ENCODE data around the gene CD55. TPM values are rescaled to one million over a fixed set of nuclear protein-coding genes. Genes with fewer than 3 reads are reported as not detected.
"Not testable (repeated sequence)": the region's sequence is repeated elsewhere in the genome, so short reads cannot be mapped to it uniquely, and the experiment has no call there.

CD55 gene
- total RNA-seq, 1 donor from 2014 or later, result 133 TPM

DNA sequence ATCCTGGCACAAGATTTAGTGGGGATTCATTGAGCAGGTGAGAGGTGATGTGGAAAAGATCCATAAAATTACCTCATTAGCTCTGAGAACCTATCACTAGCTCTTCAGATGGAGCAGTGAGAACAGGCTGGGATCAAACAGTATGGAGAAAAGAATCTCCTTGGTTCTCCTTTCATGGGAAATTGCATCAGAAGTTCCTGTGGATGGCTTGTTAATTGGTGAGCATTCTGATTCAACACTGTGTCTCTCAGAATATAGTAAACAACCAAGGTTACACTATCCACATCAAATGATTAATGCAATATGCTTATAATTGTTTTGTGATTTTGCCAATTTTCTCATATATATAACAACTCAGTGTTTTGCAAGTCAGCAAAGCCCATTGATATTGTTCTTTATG lies 8.3 kb upstream of the CD55 start:
- Mint-ChIP-seq H3K27ac (no peak overlapping the region), H3K4me3 (no peak overlapping the region), H3K27me3 (peaks cover 2% of the 10 kb centered on the region), H3K36me3 (ENCODE audit: low read depth) (no peaks in the 10 kb centered on the region), H3K4me1 (peaks cover 24% of the 10 kb centered on the region), H3K9me3 (peaks cover 4% of the 10 kb centered on the region)
- intact Hi-C loops (cut with micrococcal nuclease), result no loop called here
- no peak for DNase-seq

DNA sequence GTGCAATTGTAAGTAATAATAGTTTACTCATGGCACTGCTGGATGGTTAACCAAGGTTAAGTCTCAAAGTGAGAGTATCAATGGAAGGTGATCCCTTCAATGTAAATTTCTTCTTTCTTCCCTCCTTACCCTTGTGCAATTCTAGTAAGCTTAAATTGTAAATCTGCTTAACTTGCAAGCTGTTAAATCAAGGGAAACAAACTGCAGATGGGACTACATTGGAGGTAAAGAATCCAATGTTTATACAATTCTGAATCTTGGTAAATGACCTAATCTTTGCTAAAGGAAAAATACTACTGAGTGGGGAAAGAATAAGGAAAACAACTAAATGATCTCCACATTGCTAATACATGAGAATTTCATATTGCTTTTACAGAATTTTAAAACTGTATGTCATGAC lies 6.7 kb upstream of the CD55 start:
- Mint-ChIP-seq H3K36me3 (ENCODE audit: low read depth) (no peaks in the 10 kb centered on the region), H3K27ac (no peak overlapping the region), H3K27me3 (peaks cover 2% of the 10 kb centered on the region), H3K4me3 (no peak overlapping the region), H3K4me1 (peaks cover 14% of the 10 kb centered on the region), H3K9me3 (peaks cover 4% of the 10 kb centered on the region)
- DNase-seq, result no peak
- intact Hi-C loops (cut with micrococcal nuclease), result no loop called here

DNA sequence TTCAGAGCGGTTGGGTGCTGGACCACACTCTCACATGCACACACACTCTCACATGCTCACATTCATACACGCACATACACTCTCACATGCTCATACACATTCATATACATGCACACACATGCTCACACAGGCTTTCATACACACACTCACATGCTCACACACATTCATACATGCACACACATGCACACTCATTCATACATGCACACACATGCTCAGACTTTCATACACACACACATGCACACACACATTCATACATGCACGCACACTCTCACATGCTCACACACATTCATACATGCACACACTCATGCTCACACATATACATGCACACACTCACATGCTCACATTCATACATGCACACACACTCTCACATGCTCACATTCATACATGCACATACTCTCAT lies 6.0 kb upstream of the CD55 start:
- peaks cover 2% of the 10 kb centered on the region for H3K27me3 Mint-ChIP-seq
- H3K27ac Mint-ChIP-seq, result no peak overlapping the region
- no peak for DNase-seq
- intact Hi-C loops (cut with micrococcal nuclease), result no loop called here
- no peaks in the 10 kb centered on the region for H3K36me3 Mint-ChIP-seq (ENCODE audit: low read depth)
- peaks cover 14% of the 10 kb centered on the region for H3K4me1 Mint-ChIP-seq
- H3K4me3 Mint-ChIP-seq, result no peak overlapping the region
- peaks cover 7% of the 10 kb centered on the region for H3K9me3 Mint-ChIP-seq

DNA sequence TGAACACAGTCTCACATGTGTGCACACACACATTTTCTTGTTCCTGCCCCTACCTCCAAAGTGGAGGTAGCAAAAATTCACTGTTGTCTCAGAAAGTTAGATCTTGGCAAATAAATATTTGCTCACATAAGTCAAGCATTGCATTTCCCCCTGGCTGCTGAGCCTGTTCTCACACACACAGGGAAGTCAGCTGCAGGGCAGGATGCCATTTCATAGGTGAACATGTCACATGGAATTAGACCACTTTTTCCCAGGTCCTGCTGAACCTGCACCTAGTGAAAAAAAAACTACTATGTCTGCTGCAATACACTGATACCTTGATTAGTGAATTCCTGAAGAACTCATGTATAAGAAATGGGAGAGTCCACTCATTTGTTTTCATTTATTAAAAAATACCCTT lies 5.3 kb upstream of the CD55 start:
- Mint-ChIP-seq H3K36me3 (ENCODE audit: low read depth) (no peaks in the 10 kb centered on the region), H3K9me3 (peaks cover 7% of the 10 kb centered on the region), H3K27me3 (peaks cover 2% of the 10 kb centered on the region), H3K4me1 (peaks cover 19% of the 10 kb centered on the region), H3K4me3 (no peak overlapping the region), H3K27ac (no peak overlapping the region)
- DNase-seq, result no peak
- intact Hi-C loops (cut with micrococcal nuclease), result no loop called here

DNA sequence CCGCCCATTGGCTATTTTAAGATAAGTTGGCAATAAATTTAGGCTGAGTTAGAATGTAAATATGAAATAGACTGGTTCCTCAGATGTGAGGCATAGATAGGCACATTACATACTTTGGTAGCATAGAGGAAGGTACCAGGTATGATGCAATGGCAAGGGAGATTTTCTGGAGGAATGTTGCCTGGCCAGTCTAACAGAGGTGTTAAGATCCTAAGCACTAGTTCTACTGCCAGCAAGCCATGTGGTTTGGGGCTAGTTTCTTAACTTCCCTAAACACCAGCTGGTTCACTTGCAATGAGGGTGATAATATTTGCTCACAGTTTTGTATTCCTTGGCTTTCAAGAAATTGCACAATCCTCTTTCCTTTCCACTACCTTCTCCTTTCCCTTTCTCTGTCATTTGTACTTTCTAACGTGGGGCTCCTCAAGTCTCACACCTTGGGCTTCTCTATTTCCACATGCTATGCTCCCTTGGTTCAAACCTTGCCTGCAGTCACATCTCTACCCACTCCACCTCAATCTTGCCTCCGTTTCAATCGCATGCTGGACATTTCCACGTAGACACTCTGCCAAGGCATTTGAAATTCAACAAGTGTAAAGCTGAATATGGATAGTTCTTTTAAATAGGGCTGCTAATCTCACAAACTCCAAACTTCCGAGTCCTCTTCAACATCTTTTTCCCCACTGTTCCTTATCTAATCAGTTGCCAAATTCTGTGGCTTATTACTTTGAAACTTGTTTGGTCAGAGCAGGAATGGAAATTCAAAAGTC lies 4.7 kb upstream of the CD55 start:
- Mint-ChIP-seq H3K4me3 (no peak overlapping the region), H3K27ac (no peak overlapping the region), H3K36me3 (ENCODE audit: low read depth) (peaks cover 2% of the 10 kb centered on the region), H3K4me1 (peaks cover 23% of the 10 kb centered on the region), H3K9me3 (peaks cover 7% of the 10 kb centered on the region), H3K27me3 (peaks cover 5% of the 10 kb centered on the region)
- intact Hi-C loops (cut with micrococcal nuclease), result no loop called here
- no peak for DNase-seq

DNA sequence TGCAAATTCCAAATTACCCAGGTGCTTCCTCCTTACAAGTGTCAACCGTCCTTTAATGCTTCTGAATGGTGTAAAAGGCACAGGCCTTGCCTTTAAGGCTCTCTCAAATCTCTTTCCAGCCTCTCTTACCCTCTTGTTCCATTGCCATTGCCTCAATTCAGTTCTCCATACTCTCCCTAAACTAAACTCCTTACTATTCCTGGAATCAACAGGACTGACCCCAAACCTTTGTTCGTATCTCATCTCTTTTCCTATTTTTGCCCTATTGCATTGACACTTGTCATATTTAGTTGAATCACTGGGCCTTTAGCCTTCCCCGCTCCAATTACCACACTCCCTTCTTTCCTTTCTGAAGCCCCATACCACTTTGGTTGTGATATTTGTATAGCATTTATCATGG lies 3.9 kb upstream of the CD55 start:
- DNase-seq, result no peak
- H3K4me3 Mint-ChIP-seq, result no peak overlapping the region
- H3K27ac Mint-ChIP-seq, result no peak overlapping the region

DNA sequence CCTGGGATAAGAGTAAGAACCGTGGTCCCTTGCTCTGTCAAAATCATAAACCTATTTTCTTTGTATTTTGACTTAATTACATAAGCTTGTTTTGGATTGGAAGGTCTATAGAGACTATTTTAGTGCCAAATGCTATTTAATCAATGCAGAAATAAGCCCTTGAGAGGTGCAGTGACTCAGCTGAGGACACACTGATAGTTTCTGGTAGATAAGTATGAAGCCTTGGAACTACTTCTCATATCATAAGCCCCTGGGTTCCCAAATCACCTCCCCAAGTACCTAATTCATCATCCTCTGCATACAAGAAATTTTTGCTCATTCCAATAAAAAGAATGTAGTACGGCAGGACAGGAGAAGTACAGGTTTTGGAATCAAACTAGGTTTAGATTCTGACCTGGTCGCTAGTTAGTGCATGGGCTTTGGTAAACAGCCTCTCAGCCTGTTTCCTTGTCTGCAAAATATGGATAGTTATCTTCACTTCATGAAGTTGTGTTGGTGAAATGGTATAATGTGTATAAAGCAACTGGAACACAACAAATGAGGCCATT lies 3.3 kb upstream of the CD55 start:
- DNase-seq, result no peak
- H3K27me3 Mint-ChIP-seq, result peaks cover 5% of the 10 kb centered on the region
- no peak overlapping the region for H3K27ac Mint-ChIP-seq
- peaks cover 21% of the 10 kb centered on the region for H3K4me1 Mint-ChIP-seq
- H3K4me3 Mint-ChIP-seq, result no peak overlapping the region
- H3K36me3 Mint-ChIP-seq (ENCODE audit: low read depth), result peaks cover 9% of the 10 kb centered on the region
- intact Hi-C loops (cut with micrococcal nuclease), result no loop called here
- H3K9me3 Mint-ChIP-seq, result peaks cover 7% of the 10 kb centered on the region

More for the DNA sequence above, 3.9 kb upstream of the CD55 start:
- Mint-ChIP-seq H3K36me3 (ENCODE audit: low read depth) (peaks cover 8% of the 10 kb centered on the region), H3K27me3 (peaks cover 5% of the 10 kb centered on the region), H3K4me1 (peaks cover 23% of the 10 kb centered on the region), H3K9me3 (peaks cover 7% of the 10 kb centered on the region)
- intact Hi-C loops (cut with micrococcal nuclease), result no loop called here

DNA sequence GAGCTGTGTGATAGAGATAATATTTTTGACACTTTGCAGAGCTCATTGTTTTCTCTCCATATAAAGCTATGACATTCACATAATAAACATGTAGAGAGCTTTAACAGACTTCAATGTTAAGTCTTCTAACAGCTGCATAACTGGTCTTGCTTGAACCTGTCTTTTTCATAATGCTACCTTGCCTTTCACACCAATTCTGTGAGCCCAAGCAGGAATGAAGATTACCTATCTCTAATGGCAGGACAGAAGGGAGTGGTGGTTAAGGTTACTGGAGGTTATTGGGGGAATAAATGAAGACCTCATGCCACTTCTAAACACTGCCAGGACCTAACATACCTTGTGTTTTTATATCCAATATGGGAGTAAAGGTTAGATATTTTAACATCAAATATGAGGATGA lies 2.3 kb upstream of the CD55 start:
- Mint-ChIP-seq H3K4me1 (peaks cover 31% of the 10 kb centered on the region), H3K9me3 (peaks cover 7% of the 10 kb centered on the region), H3K4me3 (no peak overlapping the region), H3K27ac (no peak overlapping the region), H3K36me3 (ENCODE audit: low read depth) (peaks cover 19% of the 10 kb centered on the region), H3K27me3 (peaks cover 3% of the 10 kb centered on the region)
- intact Hi-C loops (cut with micrococcal nuclease), result no loop called here
- no peak for DNase-seq

DNA sequence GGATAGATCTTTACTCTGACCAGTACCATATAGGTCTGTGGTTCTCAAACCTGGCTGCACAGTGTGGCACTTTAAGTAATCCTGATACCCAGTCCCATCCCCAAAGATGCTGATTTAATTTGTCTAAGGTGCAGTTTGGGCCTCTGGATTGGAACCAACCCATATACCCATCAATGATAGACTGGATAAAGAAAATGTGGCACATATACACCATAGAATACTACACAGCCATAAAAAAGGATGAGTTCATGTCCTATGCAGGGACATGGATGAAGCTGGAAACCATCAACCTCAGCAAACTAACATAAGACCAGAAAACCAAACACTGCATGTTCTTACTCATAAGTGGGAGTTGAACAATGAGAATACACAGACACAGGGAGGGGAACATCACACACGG lies 1.4 kb upstream of the CD55 start:
- Mint-ChIP-seq H3K4me1 (peaks cover 32% of the 10 kb centered on the region), H3K4me3 (peak overlapping the region; percentile 58)

DNA sequence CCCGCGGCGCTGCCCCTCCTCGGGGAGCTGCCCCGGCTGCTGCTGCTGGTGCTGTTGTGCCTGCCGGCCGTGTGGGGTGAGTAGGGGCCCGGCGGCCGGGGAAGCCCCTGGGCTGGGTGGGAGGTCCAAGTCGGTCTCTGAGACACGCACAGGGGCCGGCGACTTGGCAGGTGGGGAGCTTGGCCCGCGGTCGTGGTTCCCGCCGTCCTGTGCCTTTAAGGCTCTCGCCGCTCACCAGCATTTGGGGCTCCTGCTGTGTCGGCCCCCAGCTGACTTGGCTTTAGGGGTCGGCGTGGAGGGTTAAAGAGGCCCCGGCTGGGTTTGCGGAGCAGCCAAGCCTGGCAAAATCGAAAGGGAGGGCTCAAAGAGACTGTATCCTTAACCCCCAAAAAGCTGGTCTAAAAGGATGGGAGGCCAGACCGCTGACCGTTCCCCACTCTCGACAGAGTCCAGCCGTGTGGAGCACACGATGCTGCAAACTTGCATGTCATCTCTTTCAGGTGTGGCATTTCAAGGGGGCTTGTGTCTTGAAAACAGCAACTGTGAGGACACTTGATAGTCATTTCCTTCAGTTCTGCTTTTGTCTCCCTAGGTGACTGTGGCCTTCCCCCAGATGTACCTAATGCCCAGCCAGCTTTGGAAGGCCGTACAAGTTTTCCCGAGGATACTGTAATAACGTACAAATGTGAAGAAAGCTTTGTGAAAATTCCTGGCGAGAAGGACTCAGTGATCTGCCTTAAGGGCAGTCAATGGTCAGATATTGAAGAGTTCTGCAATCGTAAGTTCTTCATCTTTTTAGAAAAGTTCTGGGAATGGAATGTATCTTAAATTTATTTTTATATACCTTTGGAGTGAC lies 540 bp downstream of the CD55 start:
- intact Hi-C loops (cut with micrococcal nuclease), result loop anchor here (1.0 to 2.0 kb wide), 9 partner anchors 14 to 399 kb away; partner anchors contain the start of gene YOD1
- Mint-ChIP-seq H3K36me3 (ENCODE audit: low read depth) (peaks cover 39% of the 10 kb centered on the region), H3K27me3 (peaks cover 3% of the 10 kb centered on the region), H3K9me3 (peaks cover 7% of the 10 kb centered on the region), H3K4me3 (peak overlapping the region; percentile 98), H3K27ac (peak overlapping the region; percentile 100), H3K4me1 (peaks cover 38% of the 10 kb centered on the region)
- DNase-seq, result no peak

More for the DNA sequence above, 1.4 kb upstream of the CD55 start:
- peak overlapping the region; percentile 89 for H3K27ac Mint-ChIP-seq
- peaks cover 25% of the 10 kb centered on the region for H3K36me3 Mint-ChIP-seq (ENCODE audit: low read depth)
- not testable (repeated sequence) for DNase-seq, H3K9me3 Mint-ChIP-seq, H3K27me3 Mint-ChIP-seq
- intact Hi-C loops (cut with micrococcal nuclease), result loop anchor here (2.0 kb wide), 1 partner anchor 37 kb away; no protein-coding TSS in a partner anchor

DNA sequence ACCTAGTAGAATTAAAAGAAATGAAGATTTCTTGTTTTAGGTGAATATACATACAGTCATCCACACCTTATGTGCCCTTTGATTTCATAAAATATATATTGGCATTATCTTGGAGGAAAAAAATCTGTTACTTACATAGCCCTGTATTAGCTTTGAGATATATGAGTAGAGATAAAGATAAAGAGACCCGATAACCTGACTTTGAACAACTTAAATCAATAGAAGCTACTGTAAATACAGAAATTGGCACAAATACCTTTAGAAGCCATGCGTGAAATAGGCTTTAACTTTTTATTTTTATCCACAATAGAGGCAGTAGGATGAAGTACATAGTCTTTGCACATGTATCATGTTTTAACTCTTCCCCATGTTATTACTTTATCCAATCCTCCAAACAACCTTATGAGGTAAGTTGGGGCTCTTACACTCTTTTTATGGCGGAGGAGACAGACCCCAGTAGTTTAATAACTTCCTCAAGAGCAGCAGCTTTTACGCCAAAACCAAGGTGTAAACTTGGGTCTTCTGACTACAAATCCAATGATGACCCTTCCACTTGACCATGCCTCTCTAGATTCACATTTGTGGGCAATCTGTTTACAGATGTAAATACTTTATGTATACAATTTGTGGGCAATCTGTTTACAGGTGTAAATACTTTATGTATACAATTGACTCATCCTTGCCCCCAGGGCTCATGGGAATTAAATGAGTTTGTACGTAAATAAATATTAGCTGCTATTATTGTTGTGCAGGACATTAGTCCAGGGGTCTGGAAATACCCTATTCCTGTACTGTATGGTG lies 2.1 kb downstream of the CD55 start:
- intact Hi-C loops (cut with micrococcal nuclease), result no loop called here
- DNase-seq, result peak; percentile 58
- Mint-ChIP-seq H3K4me3 (peak overlapping the region; percentile 86), H3K9me3 (peaks cover 6% of the 10 kb centered on the region), H3K27ac (peak overlapping the region; percentile 73), H3K4me1 (peaks cover 45% of the 10 kb centered on the region), H3K27me3 (peaks cover 3% of the 10 kb centered on the region), H3K36me3 (ENCODE audit: low read depth) (peaks cover 54% of the 10 kb centered on the region)

DNA sequence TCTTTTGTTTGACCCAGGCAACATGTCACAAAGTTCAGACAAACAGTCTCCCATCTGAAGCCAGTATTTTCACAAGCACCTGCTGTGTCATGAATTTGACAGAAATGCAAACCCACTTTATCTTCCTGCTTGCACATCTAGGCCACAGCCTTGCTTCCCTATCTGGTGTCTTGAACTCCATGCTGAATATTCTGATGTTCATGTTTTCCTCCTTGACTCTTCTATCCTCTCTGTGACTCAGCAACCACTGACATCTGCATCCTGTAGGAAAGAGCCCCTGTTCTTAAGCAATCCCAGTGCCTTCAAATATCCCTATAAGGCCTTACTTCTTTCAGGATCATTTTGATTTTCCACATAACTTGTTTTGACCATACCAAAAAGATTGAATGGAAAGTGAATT lies 6.5 kb downstream of the CD55 start:
- H3K9me3 Mint-ChIP-seq, result peaks cover 5% of the 10 kb centered on the region
- intact Hi-C loops (cut with micrococcal nuclease), result no loop called here

DNA sequence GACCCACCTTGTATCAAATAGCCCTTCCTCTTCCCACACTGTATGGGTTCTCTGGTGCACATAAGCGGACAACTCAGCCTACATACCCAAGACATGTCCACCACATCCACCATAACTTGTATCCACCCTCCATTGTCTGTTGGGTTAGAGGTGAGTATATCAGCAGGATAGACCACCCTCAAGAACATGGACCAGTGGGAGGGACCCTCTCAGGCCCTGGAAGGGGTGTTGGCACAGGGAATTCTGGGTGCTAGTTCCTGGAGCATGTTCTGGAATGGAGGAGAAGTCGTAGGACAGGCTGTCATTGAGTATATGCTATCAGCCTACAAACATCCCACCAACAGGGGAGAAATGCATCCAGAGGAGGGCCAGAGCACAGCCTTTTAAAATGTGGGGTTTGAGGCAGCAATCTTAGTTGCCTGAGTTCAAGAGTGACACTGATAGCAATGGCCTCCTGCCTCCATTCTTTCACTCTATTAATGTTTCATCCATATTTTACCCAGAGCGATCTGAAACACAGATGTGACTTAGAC lies 7.5 kb downstream of the CD55 start:
- no peaks in the 10 kb centered on the region for H3K27me3 Mint-ChIP-seq
- intact Hi-C loops (cut with micrococcal nuclease), result no loop called here
- H3K4me1 Mint-ChIP-seq, result peaks cover 52% of the 10 kb centered on the region
- no peak overlapping the region for H3K27ac Mint-ChIP-seq
- peaks cover 84% of the 10 kb centered on the region for H3K36me3 Mint-ChIP-seq (ENCODE audit: low read depth)
- H3K9me3 Mint-ChIP-seq, result peaks cover 14% of the 10 kb centered on the region
- DNase-seq, result no peak
- no peak overlapping the region for H3K4me3 Mint-ChIP-seq

More for the DNA sequence above, 6.5 kb downstream of the CD55 start:
- H3K36me3 Mint-ChIP-seq (ENCODE audit: low read depth), result peaks cover 82% of the 10 kb centered on the region
- H3K4me1 Mint-ChIP-seq, result peaks cover 50% of the 10 kb centered on the region
- H3K4me3 Mint-ChIP-seq, result peak overlapping the region; percentile 7
- peak overlapping the region; percentile 3 for H3K27ac Mint-ChIP-seq
- no peak for DNase-seq
- no peaks in the 10 kb centered on the region for H3K27me3 Mint-ChIP-seq
